HepG2 (cell line): ENCODE results near the gene DIO1. TPM values are rescaled to one million over a fixed set of nuclear protein-coding genes. Genes with fewer than 3 reads are reported as not detected.

ENCODE experiments used
- KLF12 ChIP-seq: sonication (generic); formaldehyde crosslinking; IDR thresholded peaks from 2 replicates; pipeline ENCODE4 v1.4.0; 2020; ENCODE audit warnings: missing genetic modification reagents, borderline replicate concordance
- NFAT5 ChIP-seq: sonication (generic); formaldehyde crosslinking; IDR thresholded peaks from 2 replicates; pipeline ENCODE4 v1.4.0; 2020; ENCODE audit warnings: missing genetic modification reagents
- NR0B2 ChIP-seq: sonication (generic); formaldehyde crosslinking; IDR thresholded peaks from 2 replicates; pipeline ENCODE4 v1.4.0; 2020; ENCODE audit warnings: mild to moderate bottlenecking, missing genetic modification reagents
- TEF ChIP-seq: sonication (generic); formaldehyde crosslinking; IDR thresholded peaks from 2 replicates; pipeline ENCODE4 v1.5.0; 2020; ENCODE audit warnings: missing genetic modification reagents
- ZBTB4 ChIP-seq: sonication (generic); formaldehyde crosslinking; IDR thresholded peaks from 2 replicates; pipeline ENCODE4 v1.4.0; 2020; ENCODE audit warnings: missing genetic modification reagents, mild to moderate bottlenecking, borderline replicate concordance
- ZNF136 ChIP-seq: sonication (generic); formaldehyde crosslinking; IDR thresholded peaks from 2 replicates; pipeline ENCODE4 v1.8.1; 2022; ENCODE audit warnings: low read depth, mild to moderate bottlenecking, moderate library complexity, missing genetic modification reagents
- ZNF318 ChIP-seq: sonication (generic); formaldehyde crosslinking; IDR thresholded peaks from 2 replicates; pipeline ENCODE4 v1.4.0; 2020; ENCODE audit warnings: mild to moderate bottlenecking, missing genetic modification reagents
- ZNF460 ChIP-seq: sonication (generic); formaldehyde crosslinking; IDR thresholded peaks from 2 replicates; pipeline ENCODE4 v1.5.1; 2020; ENCODE audit warnings: missing genetic modification reagents, mild to moderate bottlenecking, borderline replicate concordance
- ZNF841 ChIP-seq: sonication (generic); formaldehyde crosslinking; IDR thresholded peaks from 2 replicates; pipeline ENCODE4 v1.8.1; 2023; ENCODE audit warnings: missing genetic modification reagents, borderline replicate concordance
- ZSCAN25 ChIP-seq: sonication (generic); formaldehyde crosslinking; IDR thresholded peaks from 2 replicates; pipeline ENCODE4 v1.8.0; 2022; ENCODE audit warnings: mild to moderate bottlenecking, missing genetic modification reagents
- polyA plus RNA-seq, 8 experiments: library from polyadenylated mRNA; depleted of rRNA in 3 of 8; stranded (reverse) in 7 of 8; unstranded in 1 of 8; fragments of >200 nt; fragmentation: Illumina TruSeq in 4 of 8; extraction: Trizol in 4 of 8; gene quantifications; 2 replicates each; pipeline versions ENCODE4 v1.2.1 to v1.2.3, GENCODE V29; 2011 to 2016; ENCODE audit warnings: low read depth in 4 of 8, missing spikeins in 1 of 8, mixed read lengths in 1 of 8; ENCODE audit not compliant: insufficient read depth in 1 of 8
- total RNA-seq, 5 experiments: library from RNA; depleted of rRNA; stranded (reverse); fragments of >200 nt; fragmentation: Illumina TruSeq; extraction: Trizol; gene quantifications; 2 replicates each; pipeline ENCODE4 v1.2.3, GENCODE V29; 2016; ENCODE audit warnings: low read depth in 1 of 5

DIO1 gene
- total and polyA plus RNA-seq, 2 of the 13 experiments (the other 11 are each of a cell fraction or from before 2014, with no cell fraction given): 13.5 to 45.6 TPM

- no peak for TF ChIP-seq ZBTB4
- TF ChIP-seq ZNF318 (CRISPR knock-in tag): no peak
- no peak for TF ChIP-seq ZNF136 (CRISPR knock-in tag)
- no peak for TF ChIP-seq ZSCAN25 (CRISPR knock-in tag)
- TF ChIP-seq NFAT5 (CRISPR knock-in tag): no peak
- no peak for TF ChIP-seq NR0B2 (CRISPR knock-in tag)
- no peak for TF ChIP-seq ZNF460 (CRISPR knock-in tag)
- TF ChIP-seq TEF (CRISPR knock-in tag): no peak
- TF ChIP-seq KLF12 (CRISPR knock-in tag): no peak
- TF ChIP-seq ZNF841 (CRISPR knock-in tag): no peak
These were observed 3.5 kb upstream of the DIO1 start (continued) for GRCh38 chr1:53890522-53890941.
